AG09309 (cell line): ENCODE data around the gene EPHA1.

Experiments
- DNase-seq: peaks from one replicate; pipeline ENCODE4 v3.0.0-alpha.2; 2010; ENCODE audit warnings: low read depth
- H3K4me3 ChIP-seq: 2 replicates; pipeline ENCODE4 v1.5.1; 2011; ENCODE audit warnings: mild to moderate bottlenecking, low read depth, low read length, moderate library complexity; ENCODE audit not compliant: control insufficient read depth
- TF ChIP-seq, protein P1 (sequence below): IDR thresholded peaks from 2 replicates; pipeline ENCODE4 v1.5.1; 2011; ENCODE audit warnings: mild to moderate bottlenecking, low read depth, low read length, inconsistent platforms; ENCODE audit not compliant: insufficient read depth, control insufficient read depth; ENCODE audit errors: missing control alignments

The EPHA1 gene

DNA sequence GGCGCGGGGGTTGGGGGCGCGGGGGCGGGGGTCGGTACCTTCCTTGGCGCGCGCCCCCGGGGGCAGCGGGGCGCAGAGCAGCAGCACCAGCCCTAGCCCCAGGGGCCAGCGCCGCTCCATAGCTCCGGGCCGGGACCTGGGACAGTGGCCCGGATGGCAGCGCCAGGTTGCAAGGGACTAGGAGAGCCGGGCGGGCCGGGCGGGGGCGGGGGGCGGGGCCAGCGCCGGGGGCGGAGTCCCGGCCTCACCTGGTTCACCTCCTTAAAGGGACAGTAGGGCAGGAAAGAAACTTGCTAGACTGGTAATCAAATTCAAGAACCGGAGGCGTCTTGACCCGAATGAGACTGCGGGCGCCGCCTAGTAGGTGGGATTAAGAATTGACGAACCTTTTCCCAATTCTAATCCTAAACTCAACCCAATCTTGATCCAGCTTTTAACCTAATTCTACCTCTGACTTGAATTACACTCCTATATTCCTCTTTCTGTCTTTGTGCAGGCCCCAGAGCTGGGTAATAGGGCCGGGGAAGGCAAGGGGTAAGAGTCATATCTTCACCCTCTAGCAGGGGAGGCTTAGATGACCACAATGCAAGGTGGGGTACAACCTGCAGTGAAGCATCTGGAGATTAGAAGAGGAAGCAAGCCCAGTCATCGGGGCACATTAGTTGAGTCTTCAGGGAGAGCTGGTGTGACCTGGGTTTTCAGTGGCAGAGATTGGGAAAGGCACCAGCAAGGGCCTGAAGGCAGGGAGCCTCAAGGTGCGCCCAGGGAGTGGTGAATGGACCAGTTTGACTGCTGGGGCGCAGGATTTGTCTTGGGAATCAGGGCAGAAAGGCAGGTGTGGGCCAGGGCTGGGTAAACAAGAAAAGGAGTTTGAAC is at the start of gene EPHA1:
EPHA1 (minus strand) TSS at position 171 of the 876 bp plus-strand sequence; CDS start at position 120, 51 bp downstream.
- TF ChIP-seq, protein P1, sequence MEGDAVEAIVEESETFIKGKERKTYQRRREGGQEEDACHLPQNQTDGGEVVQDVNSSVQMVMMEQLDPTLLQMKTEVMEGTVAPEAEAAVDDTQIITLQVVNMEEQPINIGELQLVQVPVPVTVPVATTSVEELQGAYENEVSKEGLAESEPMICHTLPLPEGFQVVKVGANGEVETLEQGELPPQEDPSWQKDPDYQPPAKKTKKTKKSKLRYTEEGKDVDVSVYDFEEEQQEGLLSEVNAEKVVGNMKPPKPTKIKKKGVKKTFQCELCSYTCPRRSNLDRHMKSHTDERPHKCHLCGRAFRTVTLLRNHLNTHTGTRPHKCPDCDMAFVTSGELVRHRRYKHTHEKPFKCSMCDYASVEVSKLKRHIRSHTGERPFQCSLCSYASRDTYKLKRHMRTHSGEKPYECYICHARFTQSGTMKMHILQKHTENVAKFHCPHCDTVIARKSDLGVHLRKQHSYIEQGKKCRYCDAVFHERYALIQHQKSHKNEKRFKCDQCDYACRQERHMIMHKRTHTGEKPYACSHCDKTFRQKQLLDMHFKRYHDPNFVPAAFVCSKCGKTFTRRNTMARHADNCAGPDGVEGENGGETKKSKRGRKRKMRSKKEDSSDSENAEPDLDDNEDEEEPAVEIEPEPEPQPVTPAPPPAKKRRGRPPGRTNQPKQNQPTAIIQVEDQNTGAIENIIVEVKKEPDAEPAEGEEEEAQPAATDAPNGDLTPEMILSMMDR: peak; percentile 26
- no peak for DNase-seq
- H3K4me3 ChIP-seq: no peak within 1 kb of the TSS

DNA sequence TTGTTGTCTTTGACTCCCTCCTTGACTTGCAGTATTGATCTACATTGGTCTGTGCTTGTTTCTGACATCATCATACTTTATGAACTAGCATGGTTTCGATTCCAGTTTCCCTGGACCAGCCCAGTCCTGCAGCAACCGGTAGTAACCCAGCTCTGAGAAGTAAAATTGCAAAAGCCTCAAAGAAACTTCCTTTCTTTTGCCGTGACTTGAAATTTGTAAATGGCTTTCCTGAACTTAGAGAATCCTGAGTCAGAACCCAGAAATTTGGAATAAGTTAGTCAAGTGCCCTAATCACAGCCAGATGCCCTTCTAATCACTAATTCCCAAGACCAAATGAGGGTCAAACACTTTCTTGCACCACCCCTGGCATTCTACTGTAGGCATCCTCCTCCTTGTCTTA is 49.6 kb upstream of the EPHA1 start:
- no peak overlapping the region; the same call in 1 of the 2 replicates for H3K4me3 ChIP-seq
- TF ChIP-seq, protein P1: no peak
- peak; percentile 67 for DNase-seq

DNA sequence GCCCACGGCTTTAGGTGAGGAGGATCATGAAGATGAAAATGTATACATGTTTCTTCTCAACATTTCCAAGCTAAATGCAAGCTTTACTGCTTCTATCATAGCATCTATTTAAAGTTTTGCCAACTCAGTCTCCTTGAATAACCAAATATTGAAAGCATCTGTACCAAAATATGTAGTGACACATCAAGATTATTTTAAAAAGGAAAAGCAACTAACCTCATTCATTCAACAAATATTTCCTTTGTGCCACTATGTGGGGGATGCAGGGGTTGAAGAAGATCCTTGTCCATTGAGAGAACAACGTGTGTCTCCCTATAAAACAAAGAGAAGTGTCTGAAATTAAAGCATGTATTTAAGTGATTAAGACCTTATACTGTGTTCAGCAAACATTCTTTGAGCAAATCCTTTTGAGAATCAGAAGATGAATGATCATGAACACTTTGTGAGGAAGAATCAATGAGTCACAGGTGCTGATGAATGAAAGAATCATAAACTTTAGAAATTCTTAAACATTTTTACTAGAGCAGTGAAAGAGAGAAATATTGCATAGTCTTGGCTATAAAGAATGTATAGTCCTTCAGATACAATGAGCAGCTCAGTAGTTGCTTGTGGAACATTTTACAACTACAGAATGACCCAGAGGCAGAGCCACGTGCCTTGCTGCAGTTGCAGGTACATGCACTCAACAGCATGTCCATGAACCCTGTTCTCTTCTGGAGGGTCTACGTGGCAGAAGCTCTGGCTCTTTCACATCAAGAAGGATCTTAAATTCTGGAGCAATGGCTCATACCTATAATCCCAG is 48.5 kb upstream of the EPHA1 start:
- H3K4me3 ChIP-seq: no peak overlapping the region
- TF ChIP-seq, protein P1: no peak
- no peak for DNase-seq

DNA sequence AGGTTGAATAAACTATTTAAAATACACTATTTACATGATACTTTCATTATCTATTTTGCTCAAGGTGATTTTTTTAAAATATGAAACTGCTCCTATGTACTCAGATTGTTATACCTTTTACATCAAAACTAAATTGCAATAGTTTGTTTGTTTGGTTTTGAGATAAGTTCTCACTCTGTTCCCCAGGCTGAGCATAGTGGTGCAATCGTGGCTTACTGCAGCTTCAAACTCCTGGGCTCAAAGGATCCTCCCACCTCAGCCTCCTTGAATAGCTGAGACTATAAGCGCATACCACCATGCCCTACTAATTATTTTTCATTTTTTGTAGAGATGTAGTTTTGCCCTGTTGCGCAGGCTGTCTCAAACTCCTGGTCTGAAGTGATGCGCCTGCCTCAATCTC is 47.3 kb upstream of the EPHA1 start:
- no peak for DNase-seq
- TF ChIP-seq, protein P1: no peak
- H3K4me3 ChIP-seq: no peak overlapping the region

DNA sequence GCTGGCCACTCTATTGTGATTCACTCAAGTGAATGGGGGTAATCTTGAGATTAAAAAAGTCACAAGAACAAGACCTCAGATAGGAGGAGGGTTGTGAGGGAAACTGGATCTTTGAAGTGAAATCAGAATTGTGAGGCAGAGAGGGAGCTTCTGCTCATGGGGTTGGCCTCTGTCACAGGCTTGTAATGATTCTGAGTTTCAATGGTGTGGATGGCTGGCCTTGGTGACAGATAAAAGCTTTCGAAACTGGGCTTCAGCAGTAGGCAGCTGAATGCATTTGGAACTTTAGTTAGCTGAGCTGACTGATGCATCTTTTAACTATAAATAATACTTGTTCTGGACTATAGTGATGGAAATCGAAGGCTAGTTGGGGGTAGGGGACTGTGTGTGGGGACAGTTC is 46.8 kb upstream of the EPHA1 start:
- TF ChIP-seq, protein P1: no peak
- no peak overlapping the region for H3K4me3 ChIP-seq
- DNase-seq: no peak

DNA sequence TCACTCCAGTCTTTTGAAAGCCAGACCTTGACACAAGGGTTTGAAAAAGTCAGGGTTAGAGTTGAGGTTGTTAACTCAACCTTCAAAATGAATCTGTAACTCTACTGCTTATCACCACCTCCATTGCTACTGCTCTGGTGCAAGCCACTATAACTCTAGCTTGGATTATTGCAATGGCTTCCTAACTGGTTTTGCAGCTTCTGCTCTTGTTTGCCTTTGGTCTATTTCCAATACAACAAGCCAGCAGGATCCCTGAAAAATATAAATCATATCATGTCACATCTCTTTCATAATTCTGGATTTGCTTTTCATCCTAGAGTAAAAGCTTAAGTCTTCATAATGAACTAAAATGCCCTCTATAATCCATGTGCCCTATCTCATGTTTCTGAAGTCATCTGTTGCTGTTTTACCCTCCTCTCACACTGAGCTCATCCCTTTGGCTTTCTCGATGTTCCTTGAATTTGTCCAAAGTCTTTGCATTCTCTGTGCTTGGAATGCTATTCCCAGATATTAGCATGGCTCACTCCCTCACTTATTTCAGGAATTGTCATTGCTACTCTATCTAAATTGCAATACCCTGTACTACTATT is 45.5 kb upstream of the EPHA1 start:
- TF ChIP-seq, protein P1: no peak
- no peak overlapping the region for H3K4me3 ChIP-seq
- DNase-seq: no peak
